Measurements from ENCODE around the gene IL36RN.

DNA sequence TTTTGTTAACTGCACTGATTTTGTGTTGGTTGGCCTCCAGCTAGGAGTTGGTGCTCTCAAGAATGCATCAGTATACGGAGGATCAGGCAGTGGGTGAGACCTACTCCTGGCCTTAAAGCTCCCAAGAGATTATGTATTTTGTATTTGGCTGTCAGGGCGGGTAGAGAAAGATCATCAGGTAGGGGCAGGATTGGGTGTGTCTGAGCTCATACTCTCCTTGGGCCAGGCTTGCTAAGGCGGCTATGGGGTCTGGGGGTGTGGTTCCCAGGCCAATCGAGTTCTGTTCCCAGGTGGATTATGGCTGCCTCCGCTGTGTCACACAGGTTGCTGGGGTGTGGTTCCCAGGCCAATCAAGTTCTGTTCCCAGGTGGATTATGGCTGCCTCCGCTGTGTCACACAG, 39.5 kb downstream of the IL36RN start:
- TF ChIP-seq, protein P1, sequence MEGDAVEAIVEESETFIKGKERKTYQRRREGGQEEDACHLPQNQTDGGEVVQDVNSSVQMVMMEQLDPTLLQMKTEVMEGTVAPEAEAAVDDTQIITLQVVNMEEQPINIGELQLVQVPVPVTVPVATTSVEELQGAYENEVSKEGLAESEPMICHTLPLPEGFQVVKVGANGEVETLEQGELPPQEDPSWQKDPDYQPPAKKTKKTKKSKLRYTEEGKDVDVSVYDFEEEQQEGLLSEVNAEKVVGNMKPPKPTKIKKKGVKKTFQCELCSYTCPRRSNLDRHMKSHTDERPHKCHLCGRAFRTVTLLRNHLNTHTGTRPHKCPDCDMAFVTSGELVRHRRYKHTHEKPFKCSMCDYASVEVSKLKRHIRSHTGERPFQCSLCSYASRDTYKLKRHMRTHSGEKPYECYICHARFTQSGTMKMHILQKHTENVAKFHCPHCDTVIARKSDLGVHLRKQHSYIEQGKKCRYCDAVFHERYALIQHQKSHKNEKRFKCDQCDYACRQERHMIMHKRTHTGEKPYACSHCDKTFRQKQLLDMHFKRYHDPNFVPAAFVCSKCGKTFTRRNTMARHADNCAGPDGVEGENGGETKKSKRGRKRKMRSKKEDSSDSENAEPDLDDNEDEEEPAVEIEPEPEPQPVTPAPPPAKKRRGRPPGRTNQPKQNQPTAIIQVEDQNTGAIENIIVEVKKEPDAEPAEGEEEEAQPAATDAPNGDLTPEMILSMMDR (IDR thresholded peaks at IDR 0.05), result no peak
- TF ChIP-seq EP300 (IDR thresholded peaks at IDR 0.05), result no peak
- TF ChIP-seq POLR2A (IDR thresholded peaks at IDR 0.05), result no peak

All from ovary (tissue), 3 donors.